HUES48 (cell line): Measurements from ENCODE around the gene KDM8.
A peak's percentile ranks its signal among the peaks of the same experiment; 100 is the strongest.
"Not testable (repeated sequence)": the region's sequence is repeated elsewhere in the genome, so short reads cannot be mapped to it uniquely, and the experiment has no call there.

Source experiments
- H3K27ac ChIP-seq: one replicate; pipeline ENCODE4 v1.7.0; 2013; ENCODE audit warnings: low read depth, low read length, inconsistent platforms
- H3K27me3 ChIP-seq: 2 replicates; pipeline ENCODE4 v1.6.1; 2013; ENCODE audit warnings: mild to moderate bottlenecking, low read length; ENCODE audit not compliant: control insufficient read depth, insufficient read depth
- H3K36me3 ChIP-seq: 2 replicates; pipeline ENCODE4 v1.6.1; 2013; ENCODE audit warnings: low read length; ENCODE audit not compliant: control insufficient read depth, insufficient read depth
- H3K4me1 ChIP-seq: 2 replicates; pipeline ENCODE4 v1.6.1; 2013; ENCODE audit warnings: mild to moderate bottlenecking, low read length; ENCODE audit not compliant: control insufficient read depth, insufficient read depth
- H3K4me3 ChIP-seq: 2 replicates; pipeline ENCODE4 v1.5.1; 2013; ENCODE audit warnings: mild to moderate bottlenecking, low read depth, low read length
- H3K9ac ChIP-seq: 2 replicates; pipeline ENCODE4 v1.6.1; 2013; ENCODE audit warnings: mild to moderate bottlenecking, low read depth, low read length, moderate library complexity
- H3K9me3 ChIP-seq: 2 replicates; pipeline ENCODE4 v1.6.1; 2013; ENCODE audit warnings: low read length; ENCODE audit not compliant: control insufficient read depth, insufficient read depth

The KDM8 gene

GRCh38 chr16:27193300-27193990, 9.9 kb upstream of the KDM8 start:
- Histone ChIP-seq H3K4me3 (no peak overlapping the region), H3K9me3 (no peaks in the 10 kb centered on the region), H3K36me3 (no peaks in the 10 kb centered on the region), H3K9ac (no peak overlapping the region), H3K4me1 (no peaks in the 10 kb centered on the region), H3K27me3 (no peaks in the 10 kb centered on the region), H3K27ac (no peak overlapping the region)

GRCh38 chr16:27195076-27195741, 8.1 kb upstream of the KDM8 start:
- Histone ChIP-seq H3K27ac (no peak overlapping the region), H3K4me3 (no peak overlapping the region), H3K4me1 (no peaks in the 10 kb centered on the region), H3K9me3 (no peaks in the 10 kb centered on the region), H3K9ac (no peak overlapping the region), H3K36me3 (no peaks in the 10 kb centered on the region), H3K27me3 (no peaks in the 10 kb centered on the region)

GRCh38 chr16:27195941-27196595, 7.3 kb upstream of the KDM8 start:
- H3K4me1 ChIP-seq: no peaks in the 10 kb centered on the region
- H3K27me3 ChIP-seq: no peaks in the 10 kb centered on the region
- no peaks in the 10 kb centered on the region for H3K9me3 ChIP-seq
- no peak overlapping the region for H3K9ac ChIP-seq
- no peaks in the 10 kb centered on the region for H3K36me3 ChIP-seq
- no peak overlapping the region for H3K27ac ChIP-seq
- no peak overlapping the region for H3K4me3 ChIP-seq

GRCh38 chr16:27197004-27197403, 6.3 kb upstream of the KDM8 start:
- H3K4me1 ChIP-seq: no peaks in the 10 kb centered on the region
- no peak overlapping the region for H3K9ac ChIP-seq
- H3K27ac ChIP-seq: no peak overlapping the region
- H3K36me3 ChIP-seq: no peaks in the 10 kb centered on the region
- no peaks in the 10 kb centered on the region for H3K9me3 ChIP-seq
- H3K4me3 ChIP-seq: no peak overlapping the region
- H3K27me3 ChIP-seq: no peaks in the 10 kb centered on the region

- peaks cover 4% of the 10 kb centered on the region; the same call in 1 of the 2 replicates for H3K4me1 ChIP-seq
- no peak overlapping the region for H3K9ac ChIP-seq
- no peaks in the 10 kb centered on the region for H3K27me3 ChIP-seq
- H3K27ac ChIP-seq: no peak overlapping the region
- H3K36me3 ChIP-seq: no peaks in the 10 kb centered on the region
- H3K9me3 ChIP-seq: no peaks in the 10 kb centered on the region
- H3K4me3 ChIP-seq: no peak overlapping the region
Observed at GRCh38 chr16:27198451-27199234, 4.7 kb upstream of the KDM8 start.

- Histone ChIP-seq H3K27ac (no peak overlapping the region), H3K36me3 (no peaks in the 10 kb centered on the region), H3K9ac (no peak overlapping the region), H3K9me3 (no peaks in the 10 kb centered on the region), H3K4me3 (no peak overlapping the region), H3K27me3 (no peaks in the 10 kb centered on the region), H3K4me1 (peaks cover 4% of the 10 kb centered on the region; the same call in 1 of the 2 replicates)
Observed at GRCh38 chr16:27199235-27199586, 4.1 kb upstream of the KDM8 start.

GRCh38 chr16:27199736-27200135, 3.6 kb upstream of the KDM8 start:
- peaks cover 4% of the 10 kb centered on the region; the same call in 1 of the 2 replicates for H3K4me1 ChIP-seq
- no peaks in the 10 kb centered on the region for H3K9me3 ChIP-seq
- H3K4me3 ChIP-seq: no peak overlapping the region
- H3K36me3 ChIP-seq: no peaks in the 10 kb centered on the region
- no peak overlapping the region for H3K9ac ChIP-seq
- no peaks in the 10 kb centered on the region for H3K27me3 ChIP-seq
- no peak overlapping the region for H3K27ac ChIP-seq

GRCh38 chr16:27200914-27201313, 2.4 kb upstream of the KDM8 start:
- not testable (repeated sequence) for H3K4me3 ChIP-seq, H3K9ac ChIP-seq, H3K4me1 ChIP-seq, H3K27me3 ChIP-seq, H3K9me3 ChIP-seq, H3K27ac ChIP-seq, H3K36me3 ChIP-seq

GRCh38 chr16:27202923-27203506, 311 bp upstream of the KDM8 start:
- peak overlapping the region; percentile 96 for H3K27ac ChIP-seq
- H3K9ac ChIP-seq: peak overlapping the region; percentile 93
- peak overlapping the region; percentile 82 for H3K4me3 ChIP-seq
- H3K4me1 ChIP-seq: peaks cover 4% of the 10 kb centered on the region; the same call in 1 of the 2 replicates
- no peaks in the 10 kb centered on the region for H3K27me3 ChIP-seq
- no peaks in the 10 kb centered on the region for H3K9me3 ChIP-seq
- no peaks in the 10 kb centered on the region for H3K36me3 ChIP-seq

- H3K4me3 ChIP-seq: peak overlapping the region; percentile 82
Observed at GRCh38 chr16:27204312-27204915, 1.1 kb downstream of the KDM8 start.

More at GRCh38 chr16:27204312-27204915, 1.1 kb downstream of the KDM8 start:
- H3K27me3 ChIP-seq: no peaks in the 10 kb centered on the region
- no peaks in the 10 kb centered on the region for H3K9me3 ChIP-seq
- peak overlapping the region; percentile 96 for H3K27ac ChIP-seq
- H3K36me3 ChIP-seq: no peaks in the 10 kb centered on the region
- peaks cover 4% of the 10 kb centered on the region; the same call in 1 of the 2 replicates for H3K4me1 ChIP-seq
- H3K9ac ChIP-seq: peak overlapping the region; percentile 93
